ENCODE data around the gene CES1.

DNA sequence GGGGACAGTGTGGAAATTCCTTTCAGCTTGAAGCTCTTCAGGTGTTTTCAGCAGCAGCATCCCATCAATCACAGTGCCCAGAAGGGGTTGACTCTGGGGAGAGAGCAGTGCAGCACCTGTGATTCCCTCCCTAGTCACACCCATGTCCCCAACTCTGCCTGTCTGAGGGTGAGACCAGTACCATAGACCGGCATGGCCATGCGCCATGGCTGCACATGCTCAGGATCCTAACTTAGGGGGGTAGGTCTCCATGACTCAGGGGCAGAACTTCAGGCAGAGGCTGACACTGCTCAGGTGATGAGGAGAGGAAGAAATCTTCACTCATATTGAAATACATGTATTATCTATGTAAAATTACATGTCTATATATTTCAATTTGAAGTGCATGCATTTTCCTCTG, 19.9 kb downstream of the CES1 start:
- TF ChIP-seq POLR2A (IDR thresholded peaks at IDR 0.05) (no peak), CTCF (IDR thresholded peaks at IDR 0.05) (no peak)

Data from Peyer's patch (tissue), 4 donors.